ENCODE measurements around the gene PLA2G2D. TPM values are rescaled to one million over a fixed set of nuclear protein-coding genes. Genes with fewer than 3 reads are reported as not detected.
A peak's percentile ranks its signal among the peaks of the same experiment; 100 is the strongest.

Gene PLA2G2D
- total and polyA plus RNA-seq, 2 of the 13 experiments (the other 11 are each of a cell fraction or from before 2014, with no cell fraction given): not detected

- CTCF ChIA-PET (ENCODE audit: low intra/inter-chr PET ratio, low total read pairs): interaction anchor here (0.7 to 3.6 kb wide), 3 partner anchors 177 to 234 kb away, joined by 3 to 30 read pairs (median 15); no protein-coding TSS in a partner anchor
- H3K9ac ChIP-seq (ENCODE audit: insufficient read depth, low read depth, low read length): 0 out of 2 replicates have a peak overlapping the region, but pooled peaks have one; percentile 41
- H3K4me3 ChIP-seq (replicated peaks in 1 of 3; ENCODE audit: insufficient read depth in 1 of 3, low read depth in 2 of 3, low read length in 3 of 3): peak overlapping the region in 1 of 3 experiments; percentile 54; a peak in 1 of 6 replicates
- no peaks in the 10 kb centered on the region for H3K36me3 ChIP-seq (replicated peaks in 1 of 2; ENCODE audit: control insufficient read depth in 1 of 2, insufficient read depth in 2 of 2, low read length in 2 of 2)
- H3K4me2 ChIP-seq (ENCODE audit: low read depth, low read length): peak overlapping the region; percentile 71
- ATAC-seq (peak; percentile 92), FAIRE-seq (no peak), DNase-seq (ENCODE audit: low spot score) (peak; percentile 60)
- POLR2A ChIA-PET: interaction anchor here (1.3 kb wide), 1 partner anchor 177 kb away, joined by 11 read pairs; no protein-coding TSS in a partner anchor
- peaks cover 0 to 1% of the 10 kb centered on the region in 2 experiments; a peak in 1 of 5 replicates for H3K27me3 ChIP-seq (ENCODE audit: control insufficient read depth in 1 of 2, insufficient read depth in 2 of 2, low read length in 2 of 2)
- H3K79me2 ChIP-seq (ENCODE audit: insufficient read depth, low read length): no peaks in the 10 kb centered on the region
- H4K20me1 ChIP-seq (ENCODE audit: insufficient read depth, low read length): no peaks in the 10 kb centered on the region
- H3K27ac ChIP-seq (ENCODE audit: extremely low read length, insufficient read depth, low read length): no peak overlapping the region
- no peaks in the 10 kb centered on the region for H3K9me3 ChIP-seq (ENCODE audit: low read length)
- WGBS (ENCODE audit: low lambda C conversion rate): 54% methylated on average over 6 of the region's 29 CpGs
- no peak overlapping the region for H2AFZ ChIP-seq (ENCODE audit: low read length)
- no TSS peak for BruUV-seq (replicated peaks)
- in situ Hi-C loops (cut with HindIII; ENCODE audit: extremely low pct_ligation_motif_present, low pct_unique_long_range_greater_than_20kb): loop anchor here (5.0 kb wide), 2 partner anchors 180 to 230 kb away; partner anchors contain the start of gene PLA2G2E
- H3K4me1 ChIP-seq (ENCODE audit: insufficient read depth, low read length): peaks cover 17% of the 10 kb centered on the region
- intact Hi-C loops (cut with micrococcal nuclease; ENCODE audit: unreplicated experiment): loop anchor here (1.0 kb wide), 2 partner anchors 177 to 234 kb away; no protein-coding TSS in a partner anchor
- TF ChIP-seq GATAD2A (CRISPR knock-in tag; IDR thresholded peaks at IDR 0.05) (peak; percentile 17; the same call in 1 of the 2 replicates), ZZZ3 (CRISPR knock-in tag; IDR thresholded peaks at IDR 0.05; ENCODE audit: borderline replicate concordance) (no peak), ZNF775 (CRISPR knock-in tag; IDR thresholded peaks at IDR 0.05; ENCODE audit: borderline replicate concordance) (no peak), HNRNPUL1 (IDR thresholded peaks at IDR 0.05; ENCODE audit: low read depth, low read length) (no peak), SP2 (CRISPR knock-in tag; IDR thresholded peaks at IDR 0.05) (no peak), ELF4 (CRISPR knock-in tag; IDR thresholded peaks at IDR 0.05; ENCODE audit: borderline replicate concordance) (no peak), USF2 (IDR thresholded peaks at IDR 0.05; ENCODE audit: low read depth, low read length) (no peak), USF2 (CRISPR knock-in tag; IDR thresholded peaks at IDR 0.05; ENCODE audit: borderline replicate concordance) (no peak), ZHX1 (CRISPR knock-in tag; IDR thresholded peaks at IDR 0.05; ENCODE audit: low read depth) (no peak), ZNF576 (CRISPR knock-in tag; IDR thresholded peaks at IDR 0.05) (0 out of 2 replicates have a peak, but pooled peaks have one; percentile 24), ZSCAN20 (CRISPR knock-in tag; IDR thresholded peaks at IDR 0.05; ENCODE audit: borderline replicate concordance) (no peak), ZNF691 (CRISPR knock-in tag; IDR thresholded peaks at IDR 0.05; ENCODE audit: borderline replicate concordance, low read depth) (0 out of 2 replicates have a peak, but pooled peaks have one; percentile 68), FOXA1 (IDR thresholded peaks at IDR 0.05) (no peak), FOXA1 (CRISPR knock-in tag; IDR thresholded peaks at IDR 0.05) (no peak), ZNF329 (CRISPR knock-in tag; IDR thresholded peaks at IDR 0.05; ENCODE audit: low read depth) (no peak), ZMYM2 (CRISPR knock-in tag; IDR thresholded peaks at IDR 0.05) (no peak), ZNF33B (CRISPR knock-in tag; IDR thresholded peaks at IDR 0.05) (no peak), MYC (CRISPR knock-in tag; IDR thresholded peaks at IDR 0.05; ENCODE audit: borderline replicate concordance) (peak; percentile 23; the same call in 1 of the 2 replicates)
These were observed 32.7 kb upstream of the PLA2G2D start for GRCh38 chr1:20151906-20152598.
